Endothelial cell of umbilical vein (primary cell): ENCODE results near the gene DCHS1. TPM values are rescaled to one million over a fixed set of nuclear protein-coding genes. Genes with fewer than 3 reads are reported as not detected.

Experiments used
- BruUV-seq: library from RNA; stranded (reverse); fragments of 400-500 nt; replicated peaks from 2 replicates; lab custom pipeline; 2021; lab: Mats Ljungman, UMichigan
- CTCF ChIA-PET: fragments of 300-600, 350-600 bp; sonication (Branson Sonifier 250); formaldehyde crosslinking; loops from one replicate; lab custom pipeline; 2021; ENCODE audit warnings: antibody characterized with exemption, inconsistent platforms; lab: Charles Lee
- POLR2A ChIA-PET: fragments of 300-600, 350-600 bp; sonication (Branson Sonifier 250); formaldehyde crosslinking; loops from one replicate; lab custom pipeline; 2021; ENCODE audit warnings: antibody characterized with exemption, inconsistent platforms; lab: Charles Lee
- DNase-seq: peaks from one replicate; pipeline ENCODE4 v3.0.0-alpha.2; 2011; ENCODE audit warnings: low read depth, low spot score
- FAIRE-seq: peaks from 2 replicates; lab custom pipeline; 2011; peaks lifted over from hg19 to GRCh38; lab: Jason Lieb, UNC
- H2AFZ ChIP-seq: 2 replicates; pipeline ENCODE4 v1.6.0; 2012; ENCODE audit warnings: low read depth, low read length, control low read depth, inconsistent platforms
- H3K27ac ChIP-seq: 2 replicates; pipeline ENCODE4 v1.5.1; 2011; ENCODE audit warnings: low read depth, mild to moderate bottlenecking, control low read depth, low read length, moderate library complexity; ENCODE audit not compliant: insufficient read depth
- H3K27me3 ChIP-seq, 2 experiments: 2 replicates each; pipeline versions ENCODE4 v1.6.0 to v1.6.1; 2011; ENCODE audit warnings: low read length in 2 of 2, mixed read lengths in 1 of 2; ENCODE audit not compliant: control insufficient read depth in 2 of 2, insufficient read depth in 2 of 2
- H3K36me3 ChIP-seq, 2 experiments: 2 replicates in 1 of 2; 3 replicates in 1 of 2; pipeline ENCODE4 v1.5.1; 2011; ENCODE audit warnings: low read length in 2 of 2, mild to moderate bottlenecking in 1 of 2, moderate library complexity in 1 of 2; ENCODE audit not compliant: control insufficient read depth in 2 of 2, insufficient read depth in 2 of 2; ENCODE audit errors: extremely low read depth in 1 of 2
- H3K4me1 ChIP-seq: 3 replicates; pipeline ENCODE4 v1.5.1; 2011; ENCODE audit warnings: mild to moderate bottlenecking, low read length; ENCODE audit not compliant: control insufficient read depth, insufficient read depth; ENCODE audit errors: extremely low read depth
- H3K4me2 ChIP-seq: 2 replicates; pipeline ENCODE4 v1.6.1; 2011; ENCODE audit warnings: low read length, control low read depth, mixed read lengths; ENCODE audit not compliant: insufficient read depth
- H3K4me3 ChIP-seq, 3 experiments: fragments of 200-600 bp in 1 of 3; sonication (generic), shearing (Covaris generic) in 1 of 3; replicated peaks in 1 of 3; 2 replicates each; pipeline ENCODE4 v1.5.1; 2011 to 2016; ENCODE audit warnings: control low read depth in 3 of 3, low read length in 3 of 3, mild to moderate bottlenecking in 2 of 3, inconsistent platforms in 1 of 3, low read depth in 1 of 3, moderate library complexity in 1 of 3; ENCODE audit not compliant: insufficient read depth in 1 of 3
- H3K79me2 ChIP-seq: 2 replicates; pipeline ENCODE4 v1.6.0; 2012; ENCODE audit warnings: low read length, inconsistent platforms; ENCODE audit not compliant: control insufficient read depth, insufficient read depth
- H3K9ac ChIP-seq: replicated peaks from 2 replicates; pipeline ENCODE3; 2011; ENCODE audit warnings: low read length, control low read depth; ENCODE audit not compliant: insufficient read depth; ENCODE audit errors: extremely low read depth
- H3K9me1 ChIP-seq: replicated peaks from 3 replicates; pipeline ENCODE4 v1.6.0; 2011; ENCODE audit warnings: mild to moderate bottlenecking, low read length; ENCODE audit not compliant: control insufficient read depth, insufficient read depth; ENCODE audit errors: extremely low read depth
- H3K9me3 ChIP-seq: replicated peaks from 2 replicates; pipeline ENCODE4 v1.5.1; 2012; ENCODE audit warnings: low read length, inconsistent platforms; ENCODE audit not compliant: control insufficient read depth, insufficient read depth
- H4K20me1 ChIP-seq: replicated peaks from 2 replicates; pipeline ENCODE3; 2011; ENCODE audit warnings: mild to moderate bottlenecking, low read length; ENCODE audit not compliant: control insufficient read depth, insufficient read depth; ENCODE audit errors: extremely low read depth
- CTCF ChIP-seq, 2 donors: IDR thresholded peaks; 1 replicate in 1 of 2; 2 replicates in 1 of 2; pipeline ENCODE4 v1.5.1; 2011; ENCODE audit warnings: low read length in 2 of 2, mild to moderate bottlenecking in 2 of 2, moderate library complexity in 2 of 2, control low read depth in 1 of 2, inconsistent platforms in 1 of 2, low read depth in 1 of 2; ENCODE audit not compliant: insufficient read depth in 1 of 2; ENCODE audit errors: extremely low read depth in 1 of 2
- EZH2 ChIP-seq: IDR thresholded peaks from 2 replicates; pipeline ENCODE4 v1.6.1; 2012; ENCODE audit warnings: borderline replicate concordance, low read depth, mild to moderate bottlenecking, moderate library complexity, low read length, inconsistent platforms; ENCODE audit not compliant: severe bottlenecking
- FOS ChIP-seq: IDR thresholded peaks from 2 replicates; pipeline ENCODE4 v1.6.1; 2011; ENCODE audit warnings: mild to moderate bottlenecking, low read length, moderate library complexity, borderline replicate concordance; ENCODE audit not compliant: insufficient read depth
- GATA2 ChIP-seq: IDR thresholded peaks from 2 replicates; pipeline ENCODE4 v1.7.0; 2011; ENCODE audit warnings: low read depth, mild to moderate bottlenecking, moderate library complexity, mixed read lengths, low read length; ENCODE audit not compliant: insufficient read length, insufficient read depth
- JUN ChIP-seq: IDR thresholded peaks from 2 replicates; pipeline ENCODE4 v1.6.1; 2011; ENCODE audit warnings: borderline replicate concordance, low read depth; ENCODE audit not compliant: insufficient read length, insufficient read depth
- MYC ChIP-seq: IDR thresholded peaks from one replicate; pipeline ENCODE4 v1.6.1; 2011; ENCODE audit warnings: mild to moderate bottlenecking, low read depth, low read length
- POLR2A ChIP-seq: IDR thresholded peaks from 2 replicates; pipeline ENCODE4 v1.6.1; 2012; ENCODE audit warnings: low read depth, mild to moderate bottlenecking, control low read depth, low read length
- POLR2AphosphoS5 ChIP-seq: IDR thresholded peaks from 2 replicates; pipeline ENCODE4 v1.6.1; 2012; ENCODE audit warnings: low read depth, mild to moderate bottlenecking, control low read depth, low read length, moderate library complexity; ENCODE audit not compliant: insufficient read depth
- dilution Hi-C: fragments of 300-500 bp; cut with MboI; formaldehyde crosslinking; loops from one replicate; pipeline ENCODE4 v1.15.0; 2019; ENCODE audit warnings: low sequenced_read_pairs; ENCODE audit not compliant: extremely low pct_ligation_motif_present
- intact Hi-C: fragments of 100-400 bp; cut with micrococcal nuclease; formaldehyde crosslinking; loops from one replicate; pipeline ENCODE4 v1.10.0; 2022
- polyA plus RNA-seq, 4 experiments: library from polyadenylated mRNA; depleted of rRNA in 3 of 4; stranded (reverse) in 3 of 4; unstranded in 1 of 4; fragments of >200 nt; gene quantifications; 2 replicates each; pipeline versions ENCODE4 v1.2.1 to v1.2.3, GENCODE V29; 2011 to 2012; ENCODE audit warnings: missing spikeins in 1 of 4
- total RNA-seq: library from RNA; stranded (reverse); gene quantifications from 2 replicates; pipeline ENCODE4 v1.2.3, GENCODE V29; 2021
- TF ChIP-seq, protein P1 (sequence below): IDR thresholded peaks from 2 replicates; pipeline ENCODE4 v1.6.1; 2011; ENCODE audit not compliant: insufficient read depth, insufficient read length

The DCHS1 gene
- total and polyA plus RNA-seq, 2 donors (not counting 3 experiments of a cell fraction or from before 2014, with no cell fraction given) = 56.2 to 73.0 TPM

GRCh38 chr11:6576471-6577373 lies 78.9 kb downstream of the DCHS1 start:
- H4K20me1 ChIP-seq = no peaks in the 10 kb centered on the region
- H3K9me3 ChIP-seq = no peaks in the 10 kb centered on the region
- TF ChIP-seq, protein P1, sequence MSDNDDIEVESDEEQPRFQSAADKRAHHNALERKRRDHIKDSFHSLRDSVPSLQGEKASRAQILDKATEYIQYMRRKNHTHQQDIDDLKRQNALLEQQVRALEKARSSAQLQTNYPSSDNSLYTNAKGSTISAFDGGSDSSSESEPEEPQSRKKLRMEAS = no peak
- TF ChIP-seq GATA2 (no peak), JUN (peak; percentile 67), FOS (peak; percentile 54), MYC (no peak), CTCF (IDR thresholded peaks at IDR 0.05; ENCODE audit: extremely low read depth in 1 of 2, insufficient read depth in 1 of 2, low read depth in 1 of 2, low read length in 2 of 2) (no peak), POLR2AphosphoS5 (peak; percentile 41), EZH2 (no peak), POLR2A (no peak)
- ChIA-PET POLR2A (no interaction called here), CTCF (interaction anchor here (0.6 to 2.0 kb wide), 9 partner anchors 8 to 71 kb away, joined by 3 to 8 read pairs (median 4); no protein-coding TSS in a partner anchor)
- H3K4me2 ChIP-seq = peak overlapping the region; percentile 26
- FAIRE-seq (peak; percentile 82), DNase-seq (peak; percentile 84)
- H3K4me3 ChIP-seq = peak overlapping the region in 1 of 3 experiments; percentile 0
- H3K4me1 ChIP-seq = peaks cover 32% of the 10 kb centered on the region
- peak overlapping the region; percentile 69 for H3K27ac ChIP-seq
- dilution Hi-C loops = no loop called here
- BruUV-seq = TSS peak; percentile 63
- H3K27me3 ChIP-seq = no peaks in the 10 kb centered on the region
- intact Hi-C loops = loop anchor here (1.0 to 2.0 kb wide), 4 partner anchors 27 to 107 kb away; partner anchors contain the start of genes ARFIP2, ILK, MRPL17 and RRP8
- peak overlapping the region; percentile 1 for H2AFZ ChIP-seq
- no peaks in the 10 kb centered on the region for H3K9me1 ChIP-seq
- peaks cover 0 to 2% of the 10 kb centered on the region in 2 experiments for H3K36me3 ChIP-seq
- H3K79me2 ChIP-seq = no peaks in the 10 kb centered on the region
- peak overlapping the region; percentile 28 for H3K9ac ChIP-seq
